KOPT-K1 (cell line): Measurements from ENCODE around the gene EMX2.
"Not testable (repeated sequence)": the region's sequence is repeated elsewhere in the genome, so short reads cannot be mapped to it uniquely, and the experiment has no call there.

Source experiments
- H3K27ac ChIP-seq: fragments of 200-600 bp; sonication (generic); 2 replicates; pipeline ENCODE4 v1.5.1; 2016; ENCODE audit warnings: antibody characterized with exemption, mild to moderate bottlenecking, low read depth, low read length; ENCODE audit not compliant: poor library complexity, severe bottlenecking
- H3K36me3 ChIP-seq: fragments of 200-600 bp; sonication (generic); 2 replicates; pipeline ENCODE4 v1.5.1; 2017; ENCODE audit warnings: antibody characterized with exemption, mild to moderate bottlenecking, low read length, moderate library complexity; ENCODE audit not compliant: insufficient read depth
- H3K9me3 ChIP-seq: fragments of 200-600 bp; sonication (generic); 2 replicates; pipeline ENCODE4 v1.5.1; 2017; ENCODE audit warnings: antibody characterized with exemption, low read length, mild to moderate bottlenecking; ENCODE audit not compliant: insufficient read depth, poor library complexity, severe bottlenecking

Gene EMX2

GRCh38 chr10:117542706-117543224 is at the start of gene EMX2:
EMX2 (plus strand) TSS chr10:117542746; CDS start chr10:117543268, 522 bp downstream.
- H3K9me3 ChIP-seq: no peaks in the 10 kb centered on the region
- no peak within 1 kb of the TSS for H3K27ac ChIP-seq
- H3K36me3 ChIP-seq: no peaks in the 10 kb centered on the region

- Histone ChIP-seq H3K36me3 (no peaks in the 10 kb centered on the region), H3K27ac (no peak overlapping the region), H3K9me3 (no peaks in the 10 kb centered on the region)
These were observed 46.5 kb upstream of the EMX2 start for GRCh38 chr10:117496031-117496430.

- H3K9me3 ChIP-seq: no peaks in the 10 kb centered on the region
- H3K27ac ChIP-seq: no peak overlapping the region
- no peaks in the 10 kb centered on the region for H3K36me3 ChIP-seq
These were observed 45.9 kb upstream of the EMX2 start for GRCh38 chr10:117496616-117497028.

- H3K27ac ChIP-seq: no peak overlapping the region
- no peaks in the 10 kb centered on the region for H3K9me3 ChIP-seq
- no peaks in the 10 kb centered on the region for H3K36me3 ChIP-seq
These were observed 44.8 kb upstream of the EMX2 start for GRCh38 chr10:117497736-117498135.

GRCh38 chr10:117499248-117500105 is 43.1 kb upstream of the EMX2 start:
- Histone ChIP-seq H3K36me3 (no peaks in the 10 kb centered on the region), H3K27ac (no peak overlapping the region), H3K9me3 (no peaks in the 10 kb centered on the region)

GRCh38 chr10:117500456-117500855 is 42.1 kb upstream of the EMX2 start:
- H3K27ac ChIP-seq: no peak overlapping the region
- no peaks in the 10 kb centered on the region for H3K9me3 ChIP-seq
- H3K36me3 ChIP-seq: no peaks in the 10 kb centered on the region

GRCh38 chr10:117501460-117502035 is 41.0 kb upstream of the EMX2 start:
- H3K27ac ChIP-seq: no peak overlapping the region
- H3K36me3 ChIP-seq: no peaks in the 10 kb centered on the region
- H3K9me3 ChIP-seq: no peaks in the 10 kb centered on the region

GRCh38 chr10:117502421-117503243 is 39.9 kb upstream of the EMX2 start:
- Histone ChIP-seq H3K9me3 (no peaks in the 10 kb centered on the region), H3K27ac (no peak overlapping the region), H3K36me3 (no peaks in the 10 kb centered on the region)

- H3K27ac ChIP-seq: no peak overlapping the region
- H3K9me3 ChIP-seq: no peaks in the 10 kb centered on the region
- no peaks in the 10 kb centered on the region for H3K36me3 ChIP-seq
These were observed 39.0 kb upstream of the EMX2 start for GRCh38 chr10:117503244-117504205.

- Histone ChIP-seq H3K27ac (no peak overlapping the region), H3K9me3 (no peaks in the 10 kb centered on the region), H3K36me3 (no peaks in the 10 kb centered on the region)
These were observed 38.0 kb upstream of the EMX2 start for GRCh38 chr10:117504562-117504961.

- H3K36me3 ChIP-seq, H3K27ac ChIP-seq, H3K9me3 ChIP-seq: not testable (repeated sequence)
These were observed 35.5 kb upstream of the EMX2 start for GRCh38 chr10:117507081-117507480.

- Histone ChIP-seq H3K36me3 (no peaks in the 10 kb centered on the region), H3K9me3 (no peaks in the 10 kb centered on the region)
These were observed 33.0 kb upstream of the EMX2 start for GRCh38 chr10:117509573-117509972.

GRCh38 chr10:117511601-117512390 is 30.8 kb upstream of the EMX2 start:
- Histone ChIP-seq H3K9me3 (no peaks in the 10 kb centered on the region), H3K36me3 (no peaks in the 10 kb centered on the region), H3K27ac (no peak overlapping the region)

More at GRCh38 chr10:117509573-117509972, 33.0 kb upstream of the EMX2 start:
- H3K27ac ChIP-seq: no peak overlapping the region
